D721Med (cell line): ENCODE data around the gene PNPLA3.
"Not testable (repeated sequence)": the region's sequence is repeated elsewhere in the genome, so short reads cannot be mapped to it uniquely, and the experiment has no call there.

Source experiments
- DNase-seq: peaks from one replicate; pipeline ENCODE4 v3.0.0; 2011; ENCODE audit warnings: low spot score; ENCODE audit not compliant: insufficient read length
- FAIRE-seq: peaks from 2 replicates; lab custom pipeline; 2011; peaks lifted over from hg19 to GRCh38; lab: Jason Lieb, UNC
- TF ChIP-seq, protein P1 (sequence below): IDR thresholded peaks from 2 replicates; pipeline ENCODE4 v1.5.1; 2012; ENCODE audit warnings: mild to moderate bottlenecking, control low read depth; ENCODE audit not compliant: insufficient read depth; ENCODE audit errors: missing control alignments

PNPLA3 gene

DNA sequence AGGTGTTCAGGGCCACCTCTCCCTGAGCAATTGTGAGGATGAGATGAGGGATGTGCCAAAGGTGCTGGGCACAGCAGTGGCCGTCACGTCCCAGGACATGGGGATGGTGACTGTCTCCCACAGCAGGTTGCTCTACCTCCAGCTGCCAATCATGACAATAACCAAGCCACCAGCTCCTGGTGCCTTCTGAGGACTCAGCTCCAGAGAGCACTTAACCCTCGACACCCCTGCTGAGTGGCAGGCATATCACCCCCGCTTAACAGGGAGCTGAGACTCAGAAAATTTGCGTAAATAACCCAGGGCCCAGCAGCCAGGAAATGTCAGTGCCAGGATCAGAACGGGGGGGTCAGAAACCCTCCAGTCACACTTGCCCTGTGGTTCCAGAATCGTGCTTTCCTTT lies 23.4 kb upstream of the PNPLA3 start:
- DNase-seq (no peak), FAIRE-seq (no peak)
- TF ChIP-seq, protein P1, sequence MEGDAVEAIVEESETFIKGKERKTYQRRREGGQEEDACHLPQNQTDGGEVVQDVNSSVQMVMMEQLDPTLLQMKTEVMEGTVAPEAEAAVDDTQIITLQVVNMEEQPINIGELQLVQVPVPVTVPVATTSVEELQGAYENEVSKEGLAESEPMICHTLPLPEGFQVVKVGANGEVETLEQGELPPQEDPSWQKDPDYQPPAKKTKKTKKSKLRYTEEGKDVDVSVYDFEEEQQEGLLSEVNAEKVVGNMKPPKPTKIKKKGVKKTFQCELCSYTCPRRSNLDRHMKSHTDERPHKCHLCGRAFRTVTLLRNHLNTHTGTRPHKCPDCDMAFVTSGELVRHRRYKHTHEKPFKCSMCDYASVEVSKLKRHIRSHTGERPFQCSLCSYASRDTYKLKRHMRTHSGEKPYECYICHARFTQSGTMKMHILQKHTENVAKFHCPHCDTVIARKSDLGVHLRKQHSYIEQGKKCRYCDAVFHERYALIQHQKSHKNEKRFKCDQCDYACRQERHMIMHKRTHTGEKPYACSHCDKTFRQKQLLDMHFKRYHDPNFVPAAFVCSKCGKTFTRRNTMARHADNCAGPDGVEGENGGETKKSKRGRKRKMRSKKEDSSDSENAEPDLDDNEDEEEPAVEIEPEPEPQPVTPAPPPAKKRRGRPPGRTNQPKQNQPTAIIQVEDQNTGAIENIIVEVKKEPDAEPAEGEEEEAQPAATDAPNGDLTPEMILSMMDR: no peak

DNA sequence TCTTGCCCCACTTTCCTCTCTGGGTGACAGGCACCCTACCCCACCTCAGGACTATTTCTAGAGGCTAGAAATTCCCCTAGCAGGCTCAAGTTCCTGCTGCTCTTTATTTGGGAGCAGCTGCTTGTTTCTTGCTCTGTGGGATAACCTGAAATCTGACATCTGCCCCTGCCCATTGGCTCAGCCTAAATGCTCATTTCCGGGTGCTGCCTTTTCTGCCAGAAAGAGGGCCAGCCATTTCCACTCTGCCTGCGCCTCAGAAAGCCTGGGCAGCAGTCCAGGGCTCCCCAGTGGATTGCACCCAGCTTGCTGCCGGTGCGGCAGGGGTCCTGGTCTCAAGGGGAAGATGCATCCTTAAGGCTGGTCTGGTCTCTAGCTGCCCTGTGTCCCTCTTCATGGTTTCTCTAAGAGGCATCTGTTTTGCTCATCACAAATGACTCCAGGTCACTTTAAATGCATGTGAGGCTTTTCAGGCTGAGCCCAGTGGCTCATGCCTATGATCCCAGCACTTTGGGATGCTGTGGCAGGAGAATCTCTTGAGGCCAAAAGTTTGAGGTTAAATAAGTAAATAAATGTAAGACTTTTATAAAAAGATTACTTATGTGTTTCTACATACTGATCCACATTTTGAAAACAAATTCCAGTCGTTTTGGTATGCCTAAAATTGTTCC lies 21.5 kb upstream of the PNPLA3 start:
- no peak for DNase-seq
- TF ChIP-seq, protein P1: no peak
- FAIRE-seq: no peak

DNA sequence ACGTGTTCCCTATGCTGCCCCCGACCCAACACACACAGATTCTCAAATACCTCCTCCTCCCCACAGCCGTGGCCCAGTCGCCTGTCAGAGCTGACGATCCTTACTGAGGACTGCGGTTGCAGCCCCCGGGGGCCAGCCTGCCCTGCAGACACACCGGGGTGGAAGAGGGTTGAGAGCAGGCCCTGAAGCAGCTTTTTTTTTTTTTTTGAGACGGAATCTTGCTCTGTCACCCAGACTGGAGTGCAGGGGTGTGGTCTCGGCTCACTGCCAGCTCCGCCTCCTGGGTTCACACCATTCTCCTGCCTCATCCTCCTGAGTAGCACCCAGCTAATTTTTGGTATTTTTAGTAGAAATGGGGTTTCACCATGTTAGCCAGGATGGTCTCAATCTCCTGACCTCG lies 20.6 kb upstream of the PNPLA3 start:
- DNase-seq, FAIRE-seq: not testable (repeated sequence)

DNA sequence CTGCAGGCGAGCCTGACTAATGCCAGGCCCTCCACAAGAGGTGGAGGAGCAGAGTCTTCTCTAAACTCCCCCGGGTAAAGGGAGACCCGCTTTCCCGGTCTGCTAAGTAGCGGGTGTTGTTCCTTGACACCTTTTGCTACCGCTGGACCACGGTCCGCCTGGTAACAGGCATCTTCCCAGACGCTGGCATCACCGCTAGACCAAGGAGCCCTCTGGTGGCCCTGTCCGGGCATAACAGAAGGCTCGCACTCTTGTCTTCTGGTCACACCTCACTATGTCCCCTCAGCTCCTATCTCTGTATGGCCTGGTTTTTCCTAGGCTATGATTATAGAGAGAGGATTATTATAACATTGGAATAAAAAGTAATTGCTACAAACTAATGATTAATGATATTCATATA lies 19.2 kb upstream of the PNPLA3 start:
- TF ChIP-seq, protein P1: peak; percentile 10
- not testable (repeated sequence) for DNase-seq, FAIRE-seq

DNA sequence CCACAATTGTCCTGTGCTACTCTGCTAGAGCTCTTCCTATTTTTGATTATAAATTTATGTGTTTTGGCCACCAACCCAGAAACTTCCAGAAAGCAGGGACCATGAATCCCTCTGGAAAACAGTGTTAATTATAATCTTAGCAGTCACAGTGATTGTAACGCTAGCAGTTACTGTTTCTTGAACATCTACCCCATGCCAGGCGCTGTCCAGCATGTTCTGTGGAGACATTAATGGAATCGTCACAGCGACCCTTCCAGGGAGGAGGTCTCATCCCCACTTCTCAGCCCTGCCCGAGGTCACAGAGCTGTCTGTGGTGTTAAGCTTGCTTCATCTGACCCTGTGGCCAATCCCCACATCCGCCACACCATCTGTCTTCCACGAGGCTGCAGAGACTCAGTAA lies 17.9 kb upstream of the PNPLA3 start:
- no peak for FAIRE-seq
- TF ChIP-seq, protein P1: no peak
- DNase-seq: no peak

DNA sequence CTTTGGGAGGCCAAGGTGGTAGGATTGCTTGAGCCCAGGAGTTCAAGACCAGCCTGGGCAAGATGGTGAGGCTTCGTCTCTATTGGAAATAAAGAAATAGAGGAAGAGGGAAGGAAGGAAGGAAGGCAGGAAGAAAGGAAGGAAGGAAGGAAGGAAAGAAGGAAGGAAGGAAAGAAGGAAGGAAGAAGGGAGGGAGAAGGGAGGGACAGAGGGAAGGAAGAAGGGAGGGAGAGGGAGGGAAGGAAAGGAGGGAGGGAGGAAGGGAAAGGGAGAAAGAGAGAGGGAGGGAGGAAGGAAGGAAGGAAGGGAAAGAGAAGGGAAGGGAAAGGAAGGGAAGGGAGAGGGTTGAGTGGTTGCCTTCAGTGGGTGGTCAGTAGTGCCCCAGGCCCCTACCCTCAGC lies 13.9 kb upstream of the PNPLA3 start:
- FAIRE-seq (no peak), DNase-seq (no peak)
- TF ChIP-seq, protein P1: no peak

DNA sequence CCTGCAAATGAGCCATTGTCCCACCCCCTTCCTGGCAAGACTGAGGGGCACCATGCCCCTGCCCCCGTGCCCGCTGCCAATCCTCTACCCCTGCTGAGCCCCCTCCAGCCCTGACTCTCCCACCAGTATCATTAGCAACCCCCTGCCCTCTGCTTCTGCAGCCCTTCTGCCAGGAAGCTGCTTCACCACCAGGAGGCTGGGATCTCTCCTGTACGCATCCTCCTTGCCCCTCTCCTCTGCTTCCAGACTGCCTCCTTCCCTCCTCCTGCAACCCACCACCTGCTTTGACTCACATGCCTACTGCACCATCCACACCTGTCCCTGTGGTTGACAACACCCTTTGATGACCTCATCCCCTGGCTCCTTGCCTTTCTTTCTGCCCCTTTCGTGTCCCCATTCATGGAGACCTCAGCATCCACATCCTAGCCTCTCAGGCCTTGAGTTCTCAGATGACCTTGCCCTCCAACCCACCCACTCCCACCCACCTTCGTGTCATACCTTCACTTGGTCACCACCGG lies 13.4 kb upstream of the PNPLA3 start:
- FAIRE-seq (no peak), DNase-seq (no peak)
- TF ChIP-seq, protein P1: no peak
